NCI-H2171 treated with DMSO at 0.1 percent for 48 hours (cell line): Measurements from ENCODE around the gene JARID2.
"Not testable (repeated sequence)": the region's sequence is repeated elsewhere in the genome, so short reads cannot be mapped to it uniquely, and the experiment has no call there.

Experiments
- DNase-seq: peaks from one replicate; lab custom pipeline; 2025; lab: John Stamatoyannopoulos, UW

JARID2 gene

DNA sequence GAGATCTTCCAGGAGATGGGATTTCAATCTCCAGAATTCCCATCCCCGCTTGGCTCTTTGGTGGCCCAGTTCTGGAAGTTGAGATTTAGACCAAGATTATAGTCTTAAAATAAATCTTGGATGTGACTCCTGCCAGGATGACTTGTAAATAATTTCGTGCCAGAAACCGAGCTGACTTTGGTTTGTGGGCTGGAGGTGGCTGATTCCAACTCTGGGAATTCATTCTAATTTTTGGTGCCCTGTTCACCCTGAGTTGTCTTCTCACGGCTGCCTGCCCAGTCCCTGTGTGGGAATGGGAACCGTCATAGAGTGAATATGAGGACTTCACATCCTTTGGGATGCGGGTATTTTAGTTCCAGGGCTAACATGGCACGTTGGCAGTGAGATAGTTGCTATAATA is 64.8 kb downstream of the JARID2 start:
- DNase-seq: no peak

DNA sequence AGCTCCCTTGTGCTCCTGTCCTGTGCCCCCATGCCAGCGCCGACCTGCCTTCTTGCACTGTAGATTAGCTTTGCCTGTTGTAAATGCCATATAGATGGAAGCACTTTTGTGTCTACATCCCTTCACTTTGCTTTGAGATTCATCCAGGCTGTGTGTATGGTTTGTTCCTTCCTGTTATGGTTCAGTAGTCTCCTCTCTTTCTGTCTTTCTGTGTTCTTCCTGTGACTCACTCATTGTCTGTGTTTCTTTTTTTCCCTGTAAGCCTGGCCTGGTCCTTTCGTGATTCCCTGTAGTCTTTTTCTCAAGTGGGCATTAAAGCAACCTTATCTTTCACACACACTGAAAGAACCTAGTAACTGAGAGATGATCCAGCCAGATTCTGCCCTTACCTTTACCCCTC is 66.6 kb downstream of the JARID2 start:
- no peak for DNase-seq

DNA sequence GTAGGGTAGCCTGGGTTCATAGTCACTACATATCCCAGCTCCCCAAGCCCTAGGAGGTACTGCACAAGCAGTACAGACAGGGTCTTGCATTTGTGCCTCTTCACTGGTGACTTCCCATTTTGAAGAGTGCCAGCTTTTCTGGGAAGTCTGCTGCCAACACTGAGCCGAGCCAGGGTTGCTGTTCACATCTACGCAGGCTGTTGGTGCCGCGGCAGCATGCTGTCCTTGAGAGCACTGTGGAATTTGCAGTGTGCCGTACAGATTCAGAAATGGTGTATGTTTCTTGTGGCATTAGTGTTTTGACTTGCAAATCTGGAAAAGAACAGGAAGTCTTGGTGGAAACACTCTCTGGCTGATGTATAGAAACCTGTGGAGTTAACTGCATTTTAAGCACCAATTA is 67.5 kb downstream of the JARID2 start:
- no peak for DNase-seq

DNA sequence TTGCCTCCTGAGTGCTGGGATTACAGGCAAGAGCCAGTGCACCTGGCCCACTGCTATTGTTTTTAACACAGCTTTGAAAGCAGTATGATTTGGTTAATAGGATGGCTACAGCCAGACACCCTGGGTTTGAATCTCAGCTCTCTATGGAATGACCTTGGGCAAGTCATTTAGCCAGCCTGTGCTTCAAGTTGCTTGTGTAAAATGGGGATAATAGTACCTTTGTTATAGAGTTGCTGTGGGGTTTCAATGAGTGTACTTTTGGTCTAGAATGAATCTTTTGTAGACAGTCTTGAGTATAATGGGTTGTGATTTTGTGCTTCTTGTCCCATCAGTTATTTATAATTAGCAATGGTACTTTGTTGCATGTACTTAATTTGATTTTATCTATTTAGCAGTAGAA is 70.9 kb downstream of the JARID2 start:
- DNase-seq: no peak

DNA sequence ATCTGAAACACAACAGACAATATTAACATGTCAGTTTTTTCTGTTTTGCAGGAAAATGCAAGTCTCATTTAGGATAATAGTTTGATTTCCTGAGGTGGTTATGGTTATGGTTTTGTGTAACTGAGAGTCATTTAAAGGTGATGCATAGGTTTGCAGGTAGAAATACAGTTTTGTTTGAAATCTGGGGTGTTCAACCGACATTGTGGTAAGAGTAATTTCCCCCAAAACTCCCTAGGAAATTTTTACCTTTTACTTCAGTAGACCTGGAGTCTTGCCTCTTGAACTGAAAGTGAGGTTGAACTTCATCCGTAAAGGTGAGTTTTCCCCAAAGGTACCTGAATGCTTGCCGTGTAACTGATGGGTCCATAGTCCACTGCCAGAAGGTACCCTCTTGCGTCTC is 71.4 kb downstream of the JARID2 start:
- DNase-seq: no peak

GRCh38 chr6:15317934-15318902 is 72.3 kb downstream of the JARID2 start:
- DNase-seq: no peak

- DNase-seq: no peak
Measured at GRCh38 chr6:15319677-15320076, 73.8 kb downstream of the JARID2 start.

DNA sequence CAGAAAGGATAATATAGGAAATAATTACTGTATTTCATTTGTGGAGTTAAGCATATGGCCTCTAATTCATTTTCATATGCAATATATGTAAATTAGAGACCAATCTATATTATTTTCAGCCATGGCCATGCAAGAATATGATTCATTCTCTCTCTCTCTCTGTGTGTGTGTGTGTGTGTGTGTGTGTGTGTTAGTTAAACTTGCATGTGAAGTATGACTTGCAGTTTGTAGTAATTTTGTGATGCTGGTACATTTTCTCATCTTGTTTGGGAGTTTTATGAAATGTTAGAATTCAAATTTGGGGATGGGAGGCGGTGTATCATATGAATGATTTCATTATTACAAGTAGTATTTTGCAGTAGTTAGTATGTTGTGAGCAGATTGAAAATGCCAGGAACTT is 74.8 kb downstream of the JARID2 start:
- DNase-seq: no peak

GRCh38 chr6:15322184-15322583 is 76.3 kb downstream of the JARID2 start:
- DNase-seq: no peak

GRCh38 chr6:15322781-15323536 is 77.1 kb downstream of the JARID2 start:
- no peak for DNase-seq

- DNase-seq: not testable (repeated sequence)
Measured at GRCh38 chr6:15323611-15324010, 77.7 kb downstream of the JARID2 start.

GRCh38 chr6:15324427-15324985 is 78.6 kb downstream of the JARID2 start:
- DNase-seq: no peak

- DNase-seq: no peak
Measured at GRCh38 chr6:15325540-15325955, 79.7 kb downstream of the JARID2 start.

- DNase-seq: no peak
Measured at GRCh38 chr6:15326067-15326614, 80.3 kb downstream of the JARID2 start.

DNA sequence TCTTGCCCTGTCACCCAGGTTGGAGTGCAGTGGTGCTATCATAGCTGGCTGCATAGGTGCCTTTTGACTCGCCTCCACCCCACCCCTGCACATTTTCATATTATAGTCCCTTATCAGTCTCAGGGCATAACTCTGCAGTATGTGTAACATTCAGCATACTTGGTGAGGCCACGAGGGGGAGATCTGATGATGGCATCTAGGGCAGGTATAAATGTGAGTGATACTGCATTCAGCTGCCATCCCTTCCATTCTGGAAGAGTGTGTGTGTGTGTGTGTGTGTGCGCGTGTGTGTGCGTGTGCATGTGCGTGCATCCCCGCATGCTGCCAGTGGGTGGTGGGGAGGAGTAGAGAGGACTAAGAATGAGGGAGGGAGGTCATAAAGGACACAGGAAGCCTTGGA is 81.4 kb downstream of the JARID2 start:
- no peak for DNase-seq

GRCh38 chr6:15329197-15329671 is 83.4 kb downstream of the JARID2 start:
- DNase-seq: peak; percentile 86

- no peak for DNase-seq
Measured at GRCh38 chr6:15330174-15330944, 84.5 kb downstream of the JARID2 start.

DNA sequence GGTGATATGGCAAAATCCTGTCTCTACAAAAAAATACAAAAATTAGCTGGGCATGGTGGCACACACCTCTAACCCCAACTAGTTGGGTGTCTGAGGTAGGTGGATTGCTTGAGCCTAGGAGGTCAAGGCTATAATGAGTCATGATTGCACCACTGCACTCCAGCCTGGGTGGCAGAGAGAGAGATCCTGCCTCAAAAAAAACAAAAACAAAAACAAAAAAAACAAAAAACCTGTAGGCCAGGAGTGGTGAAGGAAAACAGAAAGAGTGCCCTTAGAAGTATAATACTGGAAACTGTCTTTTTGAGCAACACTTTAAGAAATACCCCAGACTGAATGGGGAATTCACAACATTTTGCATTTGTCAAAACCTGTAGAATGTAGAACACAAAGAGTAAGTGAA is 85.3 kb downstream of the JARID2 start:
- no peak for DNase-seq

DNA sequence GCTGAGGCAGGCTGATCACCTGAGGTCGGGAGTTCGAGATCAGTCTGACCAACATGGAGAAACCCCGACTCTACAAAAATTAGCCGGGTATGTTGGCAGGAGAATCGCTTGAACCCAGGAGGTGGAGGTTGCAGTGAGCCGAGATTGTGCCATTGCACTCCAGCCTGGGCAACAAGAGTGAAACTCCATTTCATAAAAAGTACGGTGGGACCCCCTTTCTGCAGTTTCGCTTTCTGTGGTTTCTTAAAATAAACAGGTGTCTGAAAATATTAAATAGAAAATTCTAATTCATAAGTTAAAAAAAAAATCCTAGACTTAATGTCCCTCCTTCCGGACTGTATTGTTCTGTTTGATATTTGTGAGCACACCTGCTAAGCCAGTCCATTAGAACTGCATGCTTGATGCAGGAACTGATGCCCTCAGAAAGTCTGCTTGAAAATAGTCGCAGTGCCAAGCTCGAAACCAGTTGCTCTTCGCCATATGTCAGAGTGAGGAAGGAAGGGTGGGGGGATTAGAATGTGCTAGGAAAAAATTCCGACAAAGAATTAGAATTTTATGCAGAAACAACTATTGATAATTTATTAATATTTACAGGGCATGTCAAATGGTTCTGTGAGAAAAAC is 85.9 kb downstream of the JARID2 start:
- peak; percentile 27 for DNase-seq

GRCh38 chr6:15332446-15332845 is 86.6 kb downstream of the JARID2 start:
- DNase-seq: no peak

DNA sequence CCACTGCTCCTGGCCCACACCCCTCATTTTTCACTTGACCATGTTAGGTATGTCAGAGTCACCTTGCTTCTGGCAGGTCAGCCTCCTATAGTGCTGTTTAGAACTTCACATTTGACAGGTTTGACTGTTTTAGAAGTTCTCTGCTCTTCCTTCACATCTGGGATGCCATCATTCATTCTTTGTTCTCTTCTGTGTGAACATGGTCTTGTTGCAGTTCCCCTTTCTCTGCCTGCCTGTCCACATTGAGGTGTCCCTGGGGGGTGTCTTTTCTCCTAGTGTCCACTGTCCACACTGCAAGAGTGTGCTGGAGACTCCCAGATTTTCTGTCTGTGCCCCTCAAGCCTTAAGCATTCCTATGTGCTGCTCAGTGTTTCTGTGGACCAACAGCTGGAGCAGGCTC is 89.5 kb downstream of the JARID2 start:
- no peak for DNase-seq
